ENCODE results near the gene ORMDL1.
"Not testable (repeated sequence)": the region's sequence is repeated elsewhere in the genome, so short reads cannot be mapped to it uniquely, and the experiment has no call there.

Gene ORMDL1

GRCh38 chr2:189770590-189771322 is 13.4 kb downstream of the ORMDL1 start:
- DNase-seq: no peak

- DNase-seq: no peak
Measured at GRCh38 chr2:189763908-189764661, 20.1 kb downstream of the ORMDL1 start.

GRCh38 chr2:189762551-189763298 is 21.4 kb downstream of the ORMDL1 start, which contains the start of gene OSGEPL1:
TSS of gene OSGEPL1 (minus strand) at chr2:189762792. CDS start at chr2:189761640, 1,152 bp downstream.
- peak; percentile 84 to 92 (median 91) for DNase-seq

GRCh38 chr2:189762229-189762550 is 21.9 kb downstream of the ORMDL1 start:
- no peak for DNase-seq

GRCh38 chr2:189760154-189760553 is 24.0 kb downstream of the ORMDL1 start:
- DNase-seq: not testable (repeated sequence)

- DNase-seq: no peak
Measured at GRCh38 chr2:189756311-189756952, 27.7 kb downstream of the ORMDL1 start.

- DNase-seq: peak; percentile 56 to 66 (median 59)
Measured at GRCh38 chr2:189751080-189751658, 33.0 kb downstream of the ORMDL1 start.

GRCh38 chr2:189729430-189729829 is 54.7 kb downstream of the ORMDL1 start:
- no peak for DNase-seq

- no peak for DNase-seq
Measured at GRCh38 chr2:189726849-189727248, 57.3 kb downstream of the ORMDL1 start.

GRCh38 chr2:189726271-189726670 is 57.9 kb downstream of the ORMDL1 start:
- DNase-seq: no peak

GRCh38 chr2:189723192-189723591 is 60.9 kb downstream of the ORMDL1 start:
- DNase-seq: no peak

Measured in suppressor macrophage treated with lipopolysaccharide for 1 hour (primary cell).